Endometrial microvascular endothelial cells (primary cell): Measurements from ENCODE around the gene MCF2L. TPM values are rescaled to one million over a fixed set of nuclear protein-coding genes. Genes with fewer than 3 reads are reported as not detected.
"Not testable (repeated sequence)": the region's sequence is repeated elsewhere in the genome, so short reads cannot be mapped to it uniquely, and the experiment has no call there.

Experiments used
- in situ Hi-C: cut with HindIII; loops from 2 replicates; pipeline ENCODE4 v1.10.0; 2017; ENCODE audit warnings: low sequenced_read_pairs, low pct_unique_long_range_greater_than_20kb; ENCODE audit errors: inconsistent ontology term
- total RNA-seq: library from RNA; depleted of rRNA; stranded (reverse); fragments of >200 nt; gene quantifications from one replicate; pipeline ENCODE4 v1.2.3, GENCODE V29; 2015; ENCODE audit errors: inconsistent ontology term

Gene MCF2L
- total RNA-seq, 1 donor from 2014 or later = 5.3 TPM

GRCh38 chr13:113022745-113023574 lies 53.9 kb downstream of the MCF2L start:
- in situ Hi-C loops = no loop called here

GRCh38 chr13:113023694-113024430 lies 54.8 kb downstream of the MCF2L start:
- in situ Hi-C loops = no loop called here

- in situ Hi-C loops = no loop called here
These were observed 55.5 kb downstream of the MCF2L start for GRCh38 chr13:113024466-113024865.

- in situ Hi-C loops = no loop called here
These were observed 57.4 kb downstream of the MCF2L start for GRCh38 chr13:113026391-113026910.

GRCh38 chr13:113027095-113027494 lies 58.1 kb downstream of the MCF2L start:
- in situ Hi-C loops = no loop called here

GRCh38 chr13:113027566-113027965 lies 58.6 kb downstream of the MCF2L start:
- in situ Hi-C loops = no loop called here

- in situ Hi-C loops = no loop called here
These were observed 59.5 kb downstream of the MCF2L start for GRCh38 chr13:113028336-113029060.

- in situ Hi-C loops = no loop called here
These were observed 60.0 kb downstream of the MCF2L start for GRCh38 chr13:113029061-113029445.

- in situ Hi-C loops = no loop called here
These were observed 60.7 kb downstream of the MCF2L start for GRCh38 chr13:113029487-113030258.

- in situ Hi-C loops = not testable (repeated sequence)
These were observed 61.2 kb downstream of the MCF2L start for GRCh38 chr13:113030259-113030640.

- in situ Hi-C loops = no loop called here
These were observed 62.5 kb downstream of the MCF2L start for GRCh38 chr13:113031465-113031864.

GRCh38 chr13:113032291-113032690 lies 63.3 kb downstream of the MCF2L start:
- in situ Hi-C loops = no loop called here

- in situ Hi-C loops = no loop called here
These were observed 64.2 kb downstream of the MCF2L start for GRCh38 chr13:113033054-113033850.

GRCh38 chr13:113034451-113035212 lies 65.6 kb downstream of the MCF2L start:
- in situ Hi-C loops = no loop called here

- in situ Hi-C loops = no loop called here
These were observed 66.3 kb downstream of the MCF2L start for GRCh38 chr13:113035213-113035800.

- in situ Hi-C loops = no loop called here
These were observed 67.4 kb downstream of the MCF2L start for GRCh38 chr13:113036401-113036800.

GRCh38 chr13:113040031-113040430 lies 71.0 kb downstream of the MCF2L start:
- in situ Hi-C loops = no loop called here
